Vagina (tissue), 2 donors: Measurements from ENCODE around the gene TNS3. TPM values are rescaled to one million over a fixed set of nuclear protein-coding genes. Genes with fewer than 3 reads are reported as not detected.

ENCODE experiments used
- DNase-seq, 2 donors: peaks; one replicate each; pipeline ENCODE4 v3.0.0-alpha.2; 2017; ENCODE audit errors: extremely low spot score in 2 of 2
- H3K27ac ChIP-seq: fragments of 200-600 bp; sonication (generic); one replicate; pipeline ENCODE4 v1.5.1; 2019
- H3K27me3 ChIP-seq: fragments of 200-600 bp; sonication (generic); one replicate; pipeline ENCODE4 v1.5.1; 2019
- H3K36me3 ChIP-seq, 2 donors: fragments of 200-600 bp; sonication (generic); one replicate each; pipeline ENCODE4 v1.5.1; 2017 to 2019
- H3K4me1 ChIP-seq: fragments of 200-600 bp; sonication (generic); one replicate; pipeline ENCODE4 v1.5.1; 2019
- H3K4me3 ChIP-seq, 2 donors: fragments of 200-600 bp; sonication (generic); 1 replicate in 1 of 2; 2 replicates in 1 of 2; pipeline ENCODE4 v1.5.1; 2016 to 2019
- H3K9me3 ChIP-seq: fragments of 200-600 bp; sonication (generic); one replicate; pipeline ENCODE4 v1.5.1; 2019
- CTCF ChIP-seq, 3 experiments: fragments of 450-650 bp in 2 of 3; fragments of 200-600 bp in 1 of 3; sonication (generic) in 1 of 3; IDR thresholded peaks; one replicate each; pipeline ENCODE4 v1.5.1; 2017 to 2019; ENCODE audit warnings: antibody characterized with exemption in 3 of 3, mild to moderate bottlenecking in 2 of 3, moderate library complexity in 2 of 3
- POLR2A ChIP-seq, 2 donors: fragments of 450-650 bp; IDR thresholded peaks; one replicate each; pipeline ENCODE4 v1.6.1; 2017; ENCODE audit warnings: antibody characterized with exemption in 2 of 2, mild to moderate bottlenecking in 2 of 2, moderate library complexity in 2 of 2
- POLR2AphosphoS5 ChIP-seq, 2 donors: sonication (generic); formaldehyde crosslinking; IDR thresholded peaks; one replicate each; pipeline ENCODE4 v1.9.0; 2017; ENCODE audit warnings: antibody characterized with exemption in 2 of 2, mild to moderate bottlenecking in 2 of 2, low read depth in 1 of 2; ENCODE audit not compliant: insufficient read depth in 1 of 2
- intact Hi-C: fragments of 100-400 bp; cut with DNase I; formaldehyde crosslinking; loops from one replicate; pipeline ENCODE4 v1.15.1; 2023
- total RNA-seq: library from RNA; depleted of rRNA; stranded (reverse); fragments of >200 nt; gene quantifications from one replicate; pipeline ENCODE4 v1.2.3, GENCODE V29; 2016

TNS3 gene
- total RNA-seq, 1 donor from 2014 or later = 36.8 TPM

- peaks cover 24% of the 10 kb centered on the region for H3K4me1 ChIP-seq
- no peak for DNase-seq
- no peaks in the 10 kb centered on the region for H3K27me3 ChIP-seq
Observed at GRCh38 chr7:47402941-47403866, 178.7 kb downstream of the TNS3 start.

GRCh38 chr7:47401611-47402570, 180.0 kb downstream of the TNS3 start:
- no peak overlapping the region for H3K27ac ChIP-seq
- H3K4me3 ChIP-seq = no peak overlapping the region
- DNase-seq = no peak
- no peak for TF ChIP-seq POLR2AphosphoS5 (IDR thresholded peaks at IDR 0.05; ENCODE audit: insufficient read depth in 1 of 2, low read depth in 1 of 2)
- no peak for TF ChIP-seq POLR2A (IDR thresholded peaks at IDR 0.05)
- TF ChIP-seq CTCF (IDR thresholded peaks at IDR 0.05) = no peak
- no peaks in the 10 kb centered on the region for H3K9me3 ChIP-seq
- no peaks in the 10 kb centered on the region for H3K27me3 ChIP-seq
- peaks cover 19% of the 10 kb centered on the region for H3K4me1 ChIP-seq
- H3K36me3 ChIP-seq = no peaks in the 10 kb centered on the region
- intact Hi-C loops = no loop called here

More at GRCh38 chr7:47402941-47403866, 178.7 kb downstream of the TNS3 start:
- intact Hi-C loops = no loop called here
- no peaks in the 10 kb centered on the region for H3K36me3 ChIP-seq
- TF ChIP-seq CTCF (IDR thresholded peaks at IDR 0.05) (no peak), POLR2A (IDR thresholded peaks at IDR 0.05) (no peak), POLR2AphosphoS5 (IDR thresholded peaks at IDR 0.05; ENCODE audit: insufficient read depth in 1 of 2, low read depth in 1 of 2) (no peak)
- no peaks in the 10 kb centered on the region for H3K9me3 ChIP-seq
- no peak overlapping the region for H3K27ac ChIP-seq
- no peak overlapping the region for H3K4me3 ChIP-seq

GRCh38 chr7:47400741-47401206, 181.1 kb downstream of the TNS3 start:
- DNase-seq = no peak
- H3K4me3 ChIP-seq = no peak overlapping the region
- peaks cover 8% of the 10 kb centered on the region for H3K4me1 ChIP-seq
- H3K27me3 ChIP-seq = no peaks in the 10 kb centered on the region
- no peaks in the 10 kb centered on the region for H3K9me3 ChIP-seq
- intact Hi-C loops = no loop called here
- TF ChIP-seq POLR2A (IDR thresholded peaks at IDR 0.05) = no peak
- no peak for TF ChIP-seq POLR2AphosphoS5 (IDR thresholded peaks at IDR 0.05; ENCODE audit: insufficient read depth in 1 of 2, low read depth in 1 of 2)
- TF ChIP-seq CTCF (IDR thresholded peaks at IDR 0.05) = no peak
- no peak overlapping the region for H3K27ac ChIP-seq
- peaks cover 0 to 7% of the 10 kb centered on the region in 2 donors for H3K36me3 ChIP-seq

- intact Hi-C loops = no loop called here
- peaks cover under 1% of the 10 kb centered on the region for H3K4me1 ChIP-seq
- TF ChIP-seq POLR2A (IDR thresholded peaks at IDR 0.05) = no peak
- TF ChIP-seq POLR2AphosphoS5 (IDR thresholded peaks at IDR 0.05; ENCODE audit: insufficient read depth in 1 of 2, low read depth in 1 of 2) = no peak
- TF ChIP-seq CTCF (IDR thresholded peaks at IDR 0.05) = no peak
- H3K4me3 ChIP-seq = no peak overlapping the region
- DNase-seq = no peak
- H3K27me3 ChIP-seq = no peaks in the 10 kb centered on the region
- peaks cover 0 to 10% of the 10 kb centered on the region in 2 donors for H3K36me3 ChIP-seq
- no peaks in the 10 kb centered on the region for H3K9me3 ChIP-seq
- H3K27ac ChIP-seq = no peak overlapping the region
Observed at GRCh38 chr7:47400001-47400400, 181.9 kb downstream of the TNS3 start.
